Measurements from ENCODE around the gene SMIM8.
A peak's percentile ranks its signal among the peaks of the same experiment; 100 is the strongest.

Gene SMIM8

GRCh38 chr6:87384449-87384848 lies 62.1 kb downstream of the SMIM8 start:
- no peak for TF ChIP-seq CTCF (IDR thresholded peaks at IDR 0.05; ENCODE audit: low read depth, low read length)
- no peak for DNase-seq (ENCODE audit: extremely low read depth, low read depth)

GRCh38 chr6:87391334-87391733 lies 68.9 kb downstream of the SMIM8 start:
- no peak for DNase-seq (ENCODE audit: extremely low read depth, low read depth)

More at GRCh38 chr6:87391334-87391733, 68.9 kb downstream of the SMIM8 start:
- TF ChIP-seq CTCF (IDR thresholded peaks at IDR 0.05; ENCODE audit: low read depth, low read length) = peak; percentile 49
